Activated naive CD8-positive, alpha-beta T cell (primary cell): ENCODE measurements around the gene ASTE1.
"Not testable (repeated sequence)": the region's sequence is repeated elsewhere in the genome, so short reads cannot be mapped to it uniquely, and the experiment has no call there.

Source experiments
- H3K27ac Mint-ChIP-seq: one replicate; pipeline ENCODE4 v1.8.0; 2021; ENCODE audit warnings: mixed read lengths
- H3K27me3 Mint-ChIP-seq: one replicate; pipeline ENCODE4 v1.8.0; 2021; ENCODE audit warnings: mixed read lengths
- H3K36me3 Mint-ChIP-seq: one replicate; pipeline ENCODE4 v1.8.0; 2021; ENCODE audit warnings: mixed read lengths
- H3K4me1 Mint-ChIP-seq: one replicate; pipeline ENCODE4 v1.8.0; 2021; ENCODE audit warnings: low read depth, mixed read lengths
- H3K4me3 Mint-ChIP-seq: one replicate; pipeline ENCODE4 v1.8.0; 2021; ENCODE audit warnings: mild to moderate bottlenecking, mixed read lengths
- H3K9me3 Mint-ChIP-seq: one replicate; pipeline ENCODE4 v1.8.0; 2021; ENCODE audit warnings: low read depth, mixed read lengths

ASTE1 gene, protein sequence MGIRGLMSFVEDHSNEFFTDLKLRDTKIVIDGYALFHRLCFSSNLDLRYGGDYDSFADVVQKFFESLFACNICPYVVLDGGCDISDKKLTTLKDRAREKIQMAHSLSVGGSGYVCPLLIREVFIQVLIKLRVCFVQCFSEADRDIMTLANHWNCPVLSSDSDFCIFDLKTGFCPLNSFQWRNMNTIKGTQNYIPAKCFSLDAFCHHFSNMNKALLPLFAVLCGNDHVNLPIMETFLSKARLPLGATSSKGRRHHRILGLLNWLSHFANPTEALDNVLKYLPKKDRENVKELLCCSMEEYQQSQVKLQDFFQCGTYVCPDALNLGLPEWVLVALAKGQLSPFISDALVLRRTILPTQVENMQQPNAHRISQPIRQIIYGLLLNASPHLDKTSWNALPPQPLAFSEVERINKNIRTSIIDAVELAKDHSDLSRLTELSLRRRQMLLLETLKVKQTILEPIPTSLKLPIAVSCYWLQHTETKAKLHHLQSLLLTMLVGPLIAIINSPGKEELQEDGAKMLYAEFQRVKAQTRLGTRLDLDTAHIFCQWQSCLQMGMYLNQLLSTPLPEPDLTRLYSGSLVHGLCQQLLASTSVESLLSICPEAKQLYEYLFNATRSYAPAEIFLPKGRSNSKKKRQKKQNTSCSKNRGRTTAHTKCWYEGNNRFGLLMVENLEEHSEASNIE

DNA sequence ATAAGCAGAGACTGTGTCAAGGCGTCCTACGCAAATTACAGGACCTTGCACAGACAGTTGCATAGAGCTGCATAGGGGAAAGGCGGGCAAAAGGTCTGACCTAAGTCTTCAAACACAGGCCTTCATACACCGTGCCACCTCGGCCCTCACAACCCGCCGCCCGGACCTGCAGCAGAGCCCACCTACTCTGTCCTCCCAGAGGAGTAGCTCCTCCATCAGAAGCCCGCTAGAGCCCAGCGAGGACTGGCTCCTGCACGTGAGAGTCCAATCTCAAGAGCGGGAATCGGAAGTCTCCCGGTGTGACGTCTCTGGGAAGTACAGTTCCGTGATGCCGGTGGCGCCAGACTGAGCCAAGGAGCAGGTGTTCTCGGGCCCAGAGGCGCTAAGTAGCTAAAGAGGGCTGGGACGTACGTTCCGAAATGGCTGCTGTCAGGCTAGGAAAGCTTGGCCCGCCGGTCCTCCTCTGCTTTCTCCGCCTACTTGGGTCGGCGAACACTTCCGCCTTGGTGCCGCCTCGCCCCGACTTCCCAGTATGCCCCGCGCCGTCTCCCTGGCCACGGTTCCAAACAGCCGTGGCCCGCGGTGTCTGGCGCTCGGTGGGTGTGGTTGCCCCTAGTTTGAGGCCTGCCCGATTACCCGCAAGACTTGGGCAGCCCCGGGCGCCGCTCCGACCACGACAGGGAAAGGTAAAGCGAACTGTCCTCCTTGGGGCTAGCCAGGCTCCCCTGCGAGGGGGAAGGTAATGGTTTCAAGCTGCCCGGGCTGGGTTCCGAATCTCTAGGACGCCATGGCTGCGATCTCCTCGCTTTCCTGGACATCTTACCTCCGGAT lies at the start of gene ASTE1, which contains the start of gene NEK11:
Gene ASTE1 (minus strand): TSS at position 505 of the 831 bp plus-strand sequence. CDS start 1,519 bp downstream, outside the sequence.
Gene NEK11 (plus strand): TSS at position 557 of the 831 bp plus-strand sequence. CDS start 2,832 bp downstream, outside the sequence.
- H3K27me3 Mint-ChIP-seq, result no peaks in the 10 kb centered on the region
- peak within 1 kb of the TSS; percentile 89 for H3K4me3 Mint-ChIP-seq
- H3K27ac Mint-ChIP-seq, result peak within 1 kb of the TSS; percentile 97
- peaks cover 20% of the 10 kb centered on the region for H3K36me3 Mint-ChIP-seq
- no peaks in the 10 kb centered on the region for H3K9me3 Mint-ChIP-seq
- peaks cover 51% of the 10 kb centered on the region for H3K4me1 Mint-ChIP-seq

DNA sequence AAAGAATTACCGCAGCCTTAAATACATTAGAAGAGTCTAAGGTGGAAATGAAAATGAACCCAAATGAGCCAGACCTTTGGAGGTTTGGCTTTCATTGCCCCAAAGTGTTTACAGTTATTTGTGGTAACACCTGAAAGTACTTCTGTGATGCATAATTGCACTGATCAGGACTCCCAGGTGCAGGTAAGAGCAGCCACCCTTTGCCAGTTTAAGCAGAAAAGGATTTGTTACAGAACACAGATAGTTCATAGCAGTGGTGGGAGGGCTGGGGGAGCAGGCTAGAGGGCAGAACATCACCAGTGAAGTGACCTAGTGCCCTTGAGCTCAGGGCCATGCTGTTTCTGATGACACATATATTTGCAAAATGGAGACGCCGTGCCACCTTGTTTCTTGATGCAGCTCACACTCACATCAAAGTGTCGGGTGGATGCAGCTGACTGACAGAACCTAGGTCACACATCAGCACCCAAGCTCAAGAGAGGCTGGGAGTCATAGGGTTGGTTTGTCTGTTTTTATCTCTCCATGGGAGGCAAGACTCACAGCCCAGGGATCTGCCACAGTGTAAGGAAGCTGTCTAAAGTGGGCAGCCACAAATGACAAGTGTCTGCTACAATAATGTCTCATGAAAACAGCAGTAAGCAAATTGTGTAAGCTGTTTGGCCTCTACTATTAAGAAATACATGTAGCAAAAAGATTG lies 49.2 kb upstream of the ASTE1 start:
- Mint-ChIP-seq H3K36me3 (no peaks in the 10 kb centered on the region), H3K4me3 (no peak overlapping the region), H3K27me3 (no peaks in the 10 kb centered on the region), H3K27ac (peak overlapping the region; percentile 46), H3K9me3 (no peaks in the 10 kb centered on the region), H3K4me1 (peaks cover 3% of the 10 kb centered on the region)

DNA sequence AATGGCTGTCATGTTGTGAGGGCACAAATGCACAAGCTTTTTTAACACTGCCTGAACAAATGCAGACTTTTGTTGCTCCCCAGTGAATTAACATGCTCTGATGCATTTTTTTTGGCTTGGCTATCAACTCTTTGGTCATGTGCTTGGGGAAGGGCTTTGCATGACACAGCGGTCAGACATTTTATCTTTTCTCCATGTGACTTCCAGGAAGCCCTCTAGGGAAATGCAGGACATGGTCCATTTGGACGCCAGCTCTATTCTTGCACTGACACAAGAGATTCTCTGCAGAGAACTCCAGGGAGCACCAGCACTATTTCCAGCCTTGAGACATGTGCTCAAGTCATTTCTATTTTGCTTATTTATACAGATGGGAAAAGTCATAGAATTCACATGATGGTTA lies 46.2 kb upstream of the ASTE1 start:
- H3K27ac Mint-ChIP-seq, result no peak overlapping the region
- no peaks in the 10 kb centered on the region for H3K9me3 Mint-ChIP-seq
- peaks cover 3% of the 10 kb centered on the region for H3K4me1 Mint-ChIP-seq
- no peaks in the 10 kb centered on the region for H3K36me3 Mint-ChIP-seq
- no peaks in the 10 kb centered on the region for H3K27me3 Mint-ChIP-seq
- no peak overlapping the region for H3K4me3 Mint-ChIP-seq

DNA sequence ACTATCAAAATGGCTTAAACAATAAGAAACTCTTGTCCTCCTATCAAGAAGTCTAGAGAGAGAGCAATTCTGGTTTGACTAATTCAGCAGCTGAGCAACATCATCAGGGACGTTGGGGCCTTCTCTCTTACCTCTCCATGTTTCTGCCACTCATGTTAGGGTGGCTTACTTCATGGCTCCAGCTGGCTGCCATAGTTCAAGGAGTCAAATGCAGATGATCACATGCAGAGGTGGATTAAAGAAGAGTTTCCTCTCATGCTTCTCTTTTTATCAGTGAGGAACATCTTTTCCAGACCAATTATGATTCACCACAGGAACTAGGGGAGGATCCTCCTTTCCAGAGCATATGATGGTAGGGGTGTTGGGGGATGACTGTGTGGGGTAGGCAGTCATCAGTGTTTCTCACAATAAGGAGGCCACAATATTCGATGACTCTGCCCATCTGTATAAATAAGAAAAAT lies 45.5 kb upstream of the ASTE1 start:
- no peaks in the 10 kb centered on the region for H3K36me3 Mint-ChIP-seq
- peaks cover 3% of the 10 kb centered on the region for H3K4me1 Mint-ChIP-seq
- no peak overlapping the region for H3K27ac Mint-ChIP-seq

DNA sequence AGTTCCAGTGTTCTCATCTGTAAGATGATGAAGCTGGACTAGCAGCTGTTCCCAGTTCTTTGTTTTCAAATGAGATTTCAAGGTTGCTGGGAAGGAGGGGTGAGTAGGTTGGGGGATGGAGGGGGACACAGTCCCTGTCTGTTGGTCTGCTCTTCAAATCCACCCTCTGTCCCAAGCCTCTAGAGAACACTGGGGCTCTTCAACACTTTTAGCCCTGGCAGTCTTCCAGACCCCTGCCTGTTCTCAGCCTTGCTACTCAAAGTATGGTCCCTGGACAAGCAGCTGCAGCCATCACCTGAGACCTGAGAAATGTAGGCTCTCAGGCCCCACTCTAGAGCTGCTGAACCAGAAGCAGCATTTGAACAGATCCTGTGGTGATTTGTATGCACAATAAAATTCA lies 41.4 kb upstream of the ASTE1 start:
- no peaks in the 10 kb centered on the region for H3K9me3 Mint-ChIP-seq
- H3K27ac Mint-ChIP-seq, result no peak overlapping the region
- peaks cover 3% of the 10 kb centered on the region for H3K36me3 Mint-ChIP-seq
- peaks cover 3% of the 10 kb centered on the region for H3K4me1 Mint-ChIP-seq
- H3K4me3 Mint-ChIP-seq, result no peak overlapping the region
- no peaks in the 10 kb centered on the region for H3K27me3 Mint-ChIP-seq

More for the DNA sequence above, 45.5 kb upstream of the ASTE1 start:
- no peak overlapping the region for H3K4me3 Mint-ChIP-seq
- no peaks in the 10 kb centered on the region for H3K9me3 Mint-ChIP-seq
- H3K27me3 Mint-ChIP-seq, result no peaks in the 10 kb centered on the region

DNA sequence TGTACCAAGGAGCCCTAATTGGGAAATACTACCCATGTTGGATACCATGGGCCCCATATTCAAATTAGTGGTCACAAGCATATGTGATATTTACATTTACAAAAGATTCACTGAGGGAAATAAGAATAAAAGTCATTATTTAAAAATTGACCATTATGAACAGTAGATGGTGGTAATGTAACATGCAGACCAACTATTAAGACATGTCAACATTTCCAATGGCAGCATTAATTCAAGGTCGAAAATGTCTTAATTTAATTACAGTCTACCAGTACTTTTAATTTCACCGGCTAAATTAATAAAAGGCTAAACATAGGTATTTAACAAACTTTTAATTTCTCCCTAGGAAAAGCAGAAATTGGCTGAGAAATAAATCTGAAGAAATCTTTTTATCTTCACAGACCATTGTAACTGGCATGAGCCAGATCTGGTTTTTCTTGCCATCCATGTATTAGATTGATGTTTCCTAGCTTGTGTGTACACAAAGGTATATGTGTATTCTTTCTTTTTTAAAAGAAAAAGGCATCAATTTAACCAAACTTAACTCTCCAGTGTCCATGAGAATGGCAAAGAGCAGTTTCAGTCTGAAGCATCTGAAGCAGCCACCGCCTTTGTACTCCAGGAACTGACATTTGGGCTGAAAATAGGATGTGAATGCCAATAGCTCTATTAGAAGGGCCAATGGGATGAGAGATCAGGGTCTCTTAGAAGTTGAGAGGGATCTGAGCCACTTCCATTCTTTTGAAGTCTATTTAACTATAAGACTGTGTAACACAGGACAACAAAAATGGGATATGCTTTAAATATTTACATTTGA lies 26.6 kb upstream of the ASTE1 start:
- Mint-ChIP-seq H3K4me1 (peaks cover 3% of the 10 kb centered on the region), H3K27ac (no peak overlapping the region), H3K36me3 (peaks cover 6% of the 10 kb centered on the region), H3K4me3 (no peak overlapping the region), H3K9me3 (no peaks in the 10 kb centered on the region), H3K27me3 (no peaks in the 10 kb centered on the region)

DNA sequence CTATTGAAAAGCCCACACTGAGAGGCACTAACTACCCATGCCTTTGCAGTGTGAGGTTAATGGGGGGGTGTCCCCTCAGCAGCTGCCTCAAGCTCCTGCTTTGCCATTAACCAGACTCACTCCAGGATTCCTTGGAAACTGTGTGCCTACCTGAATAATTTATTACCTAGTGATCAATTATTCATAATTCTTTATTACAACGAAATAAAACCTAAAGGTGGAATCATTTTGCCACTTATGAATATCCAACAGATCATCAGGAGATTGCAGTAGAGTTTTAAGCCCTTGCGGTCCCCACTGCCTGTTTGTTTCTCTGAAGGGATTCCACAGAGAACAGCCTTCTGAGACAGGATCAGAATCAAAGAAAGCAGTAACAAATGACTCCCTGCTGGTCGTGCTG lies 23.4 kb upstream of the ASTE1 start:
- H3K4me3 Mint-ChIP-seq, result no peak overlapping the region
- H3K9me3 Mint-ChIP-seq, result peaks cover 13% of the 10 kb centered on the region
- no peaks in the 10 kb centered on the region for H3K27me3 Mint-ChIP-seq
- H3K4me1 Mint-ChIP-seq, result peaks cover 12% of the 10 kb centered on the region
- no peak overlapping the region for H3K27ac Mint-ChIP-seq
- peaks cover 14% of the 10 kb centered on the region for H3K36me3 Mint-ChIP-seq

DNA sequence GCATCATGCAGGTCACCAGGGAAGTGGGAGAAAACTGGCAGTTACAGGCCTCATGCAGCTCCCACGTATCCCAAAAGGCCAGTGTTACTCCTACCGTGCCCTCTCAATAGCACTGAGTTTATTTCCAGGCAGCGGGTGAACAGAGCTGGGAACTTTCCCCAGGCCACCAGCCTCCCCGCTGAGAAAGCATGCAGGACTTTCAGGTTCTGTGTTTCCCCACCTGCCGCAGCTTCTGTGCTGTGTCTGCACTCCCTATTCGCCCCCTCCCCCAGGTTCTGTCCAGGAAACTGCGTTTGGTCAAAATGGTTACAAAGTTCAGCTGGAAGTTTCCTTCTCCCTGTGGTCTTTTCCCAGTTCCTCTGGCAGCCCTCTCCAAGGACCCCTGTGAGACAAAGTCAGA lies 21.4 kb upstream of the ASTE1 start:
- no peak overlapping the region for H3K27ac Mint-ChIP-seq
- peaks cover 28% of the 10 kb centered on the region for H3K36me3 Mint-ChIP-seq
- peaks cover 16% of the 10 kb centered on the region for H3K4me1 Mint-ChIP-seq
- no peaks in the 10 kb centered on the region for H3K27me3 Mint-ChIP-seq
- no peak overlapping the region for H3K4me3 Mint-ChIP-seq
- peaks cover 22% of the 10 kb centered on the region for H3K9me3 Mint-ChIP-seq

DNA sequence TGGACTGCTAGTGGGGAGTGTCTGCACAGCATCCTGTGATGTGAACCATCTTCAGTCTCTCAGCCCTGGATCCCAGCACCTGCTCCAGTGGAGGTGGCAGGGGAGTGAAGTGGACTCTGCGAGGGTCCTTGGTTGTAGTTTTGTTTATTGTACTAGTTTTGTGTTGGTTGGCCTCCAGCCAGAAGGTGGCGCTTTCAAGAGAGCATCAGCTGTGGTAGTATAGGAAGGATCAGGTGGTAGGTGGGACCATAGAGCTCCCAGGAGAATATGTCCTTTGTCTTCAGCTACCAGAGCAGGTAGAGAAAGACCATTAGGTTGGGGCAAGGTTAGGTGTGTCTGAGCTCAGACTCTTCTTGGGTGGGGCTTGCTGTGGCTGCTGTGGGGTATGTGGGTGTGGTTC lies 21.0 kb upstream of the ASTE1 start:
- peaks cover 28% of the 10 kb centered on the region for H3K36me3 Mint-ChIP-seq
- H3K4me3 Mint-ChIP-seq, result no peak overlapping the region
- H3K27me3 Mint-ChIP-seq, result no peaks in the 10 kb centered on the region
- H3K9me3 Mint-ChIP-seq, result peaks cover 22% of the 10 kb centered on the region
- no peak overlapping the region for H3K27ac Mint-ChIP-seq
- H3K4me1 Mint-ChIP-seq, result peaks cover 20% of the 10 kb centered on the region

DNA sequence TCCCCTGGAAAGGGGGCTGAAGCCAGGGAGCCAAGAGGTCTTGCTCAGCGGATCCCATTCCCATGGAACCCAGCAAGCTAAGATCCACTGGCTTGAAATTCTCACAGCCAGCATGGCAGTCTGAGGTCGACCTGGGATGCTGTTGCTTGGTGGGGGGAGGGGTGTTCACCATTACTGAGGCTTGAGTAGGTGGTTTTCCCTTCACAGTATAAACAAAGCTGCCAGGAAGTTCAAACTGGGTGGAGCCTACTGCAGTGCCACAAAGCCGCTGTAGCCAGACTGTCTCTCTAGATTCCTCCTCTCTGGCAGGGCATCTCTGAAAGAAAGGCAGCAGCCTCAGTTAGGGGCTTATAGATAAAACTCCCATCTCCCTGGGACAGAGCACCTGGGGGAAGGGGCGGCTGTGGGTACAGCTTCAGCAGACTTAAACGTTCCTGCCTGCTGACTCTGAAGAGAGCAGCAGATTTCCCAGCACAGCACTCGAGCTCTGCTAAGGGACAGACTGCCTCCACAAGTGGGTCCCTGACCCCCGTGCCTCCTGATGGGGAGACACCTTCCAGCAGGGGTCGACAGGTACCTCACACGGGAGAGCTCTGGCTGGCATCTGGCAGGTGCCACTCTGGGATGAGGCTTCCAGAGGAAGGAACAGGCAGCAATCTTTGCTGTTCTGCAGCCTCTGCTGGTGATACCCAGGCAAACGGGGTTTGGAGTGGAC lies 15.8 kb upstream of the ASTE1 start:
- H3K27me3 Mint-ChIP-seq, H3K27ac Mint-ChIP-seq: not testable (repeated sequence)
- H3K36me3 Mint-ChIP-seq, result peaks cover 34% of the 10 kb centered on the region
- H3K9me3 Mint-ChIP-seq, result peaks cover 38% of the 10 kb centered on the region
- peak overlapping the region; percentile 1 for H3K4me3 Mint-ChIP-seq
- H3K4me1 Mint-ChIP-seq, result peaks cover 32% of the 10 kb centered on the region

DNA sequence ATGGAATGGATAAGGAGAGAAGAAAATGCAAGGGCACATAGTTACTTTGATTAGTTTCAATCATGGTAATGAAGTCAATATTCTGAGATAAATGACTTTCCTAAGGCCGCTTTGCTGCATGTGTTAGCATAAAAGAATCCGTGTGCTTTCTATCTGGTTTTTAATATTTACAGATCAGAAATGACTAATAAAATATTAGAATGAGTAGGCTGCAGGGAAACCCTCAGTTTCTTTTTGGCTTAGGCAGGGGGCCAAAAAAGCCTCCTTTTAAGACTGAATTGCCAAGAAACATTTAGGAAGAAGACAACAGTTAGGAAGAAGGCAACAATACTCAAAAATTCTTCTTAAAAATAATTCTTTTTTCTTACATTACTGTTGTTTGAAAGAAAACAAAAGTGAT lies 11.7 kb upstream of the ASTE1 start:
- Mint-ChIP-seq H3K27ac (no peak overlapping the region), H3K36me3 (peaks cover 14% of the 10 kb centered on the region), H3K9me3 (peaks cover 17% of the 10 kb centered on the region), H3K4me1 (peaks cover 24% of the 10 kb centered on the region), H3K4me3 (no peak overlapping the region), H3K27me3 (no peaks in the 10 kb centered on the region)

DNA sequence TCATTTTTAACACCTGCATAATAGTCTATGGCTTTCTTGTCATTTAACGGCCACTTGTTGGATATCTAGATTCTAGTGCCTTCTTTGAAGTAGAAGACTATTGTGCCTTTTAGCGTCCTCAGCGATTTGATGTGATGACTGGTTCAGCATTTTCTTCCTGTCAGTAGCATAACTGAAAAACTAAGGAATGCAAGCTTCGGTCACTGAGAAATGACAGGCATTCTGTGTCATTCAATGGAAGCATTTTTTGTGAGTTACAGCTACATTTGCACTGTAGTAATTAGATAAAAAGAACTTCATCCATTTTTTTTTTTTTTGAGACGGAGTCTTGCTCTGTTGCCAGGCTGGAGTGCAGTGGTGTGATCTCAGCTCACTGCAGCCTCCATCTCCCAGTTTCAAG lies 10.4 kb upstream of the ASTE1 start:
- peaks cover 14% of the 10 kb centered on the region for H3K4me1 Mint-ChIP-seq

DNA sequence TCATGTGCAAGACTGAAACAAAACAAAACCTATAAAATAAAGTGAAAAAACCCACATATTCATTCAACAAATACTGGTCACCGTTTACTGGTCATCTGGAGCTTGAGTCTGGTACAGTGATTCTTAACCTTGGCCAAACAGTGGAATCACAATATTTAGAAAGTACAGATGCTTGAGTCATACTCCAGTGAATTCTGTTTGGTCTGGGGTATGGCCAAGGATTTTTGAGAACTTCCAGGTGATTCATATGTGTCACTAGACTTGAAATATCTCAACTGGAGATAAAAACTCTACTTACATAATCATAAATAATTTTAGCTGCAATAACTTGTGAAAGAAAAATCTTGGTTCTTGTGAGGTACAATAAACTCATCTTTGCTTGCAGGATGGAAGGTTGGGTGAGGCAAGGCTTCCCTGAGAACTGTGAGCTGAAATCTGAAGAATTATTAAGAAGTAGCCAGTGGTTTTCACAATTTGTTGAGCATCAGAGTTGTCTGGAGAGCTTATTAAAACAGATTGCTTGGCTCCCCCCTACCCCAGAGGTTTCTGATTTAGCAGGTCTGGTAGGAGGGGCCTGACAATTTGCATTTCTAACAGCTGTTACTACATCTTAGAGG lies 9.7 kb upstream of the ASTE1 start:
- H3K27ac Mint-ChIP-seq, result no peak overlapping the region

More for the DNA sequence above, 10.4 kb upstream of the ASTE1 start:
- Mint-ChIP-seq H3K4me3 (no peak overlapping the region), H3K27ac (no peak overlapping the region), H3K36me3 (peaks cover 12% of the 10 kb centered on the region), H3K9me3 (peaks cover 17% of the 10 kb centered on the region), H3K27me3 (no peaks in the 10 kb centered on the region)

More for the DNA sequence above, 9.7 kb upstream of the ASTE1 start:
- Mint-ChIP-seq H3K9me3 (peaks cover 14% of the 10 kb centered on the region), H3K27me3 (no peaks in the 10 kb centered on the region), H3K36me3 (peaks cover 9% of the 10 kb centered on the region), H3K4me1 (peaks cover 8% of the 10 kb centered on the region), H3K4me3 (no peak overlapping the region)
